ENCODE data around the gene UBIAD1. TPM values are rescaled to one million over a fixed set of nuclear protein-coding genes. Genes with fewer than 3 reads are reported as not detected.
A peak's percentile ranks its signal among the peaks of the same experiment; 100 is the strongest.

The UBIAD1 gene
- total RNA-seq, 1 experiment from 2014 or later: 15.9 TPM

GRCh38 chr1:11311816-11312755, 39.1 kb downstream of the UBIAD1 start:
- no peak for DNase-seq (ENCODE audit: low spot score)

GRCh38 chr1:11314959-11315358, 42.0 kb downstream of the UBIAD1 start:
- DNase-seq (ENCODE audit: low spot score): no peak

- no peak for DNase-seq (ENCODE audit: low spot score)
These were observed 43.7 kb downstream of the UBIAD1 start for GRCh38 chr1:11316701-11317100.

GRCh38 chr1:11318982-11319381, 46.0 kb downstream of the UBIAD1 start:
- no peak for DNase-seq (ENCODE audit: low spot score)

GRCh38 chr1:11320153-11320936, 47.3 kb downstream of the UBIAD1 start:
- DNase-seq (ENCODE audit: low spot score): no peak

- DNase-seq (ENCODE audit: low spot score): no peak
These were observed 48.9 kb downstream of the UBIAD1 start for GRCh38 chr1:11321656-11322491.

DNA sequence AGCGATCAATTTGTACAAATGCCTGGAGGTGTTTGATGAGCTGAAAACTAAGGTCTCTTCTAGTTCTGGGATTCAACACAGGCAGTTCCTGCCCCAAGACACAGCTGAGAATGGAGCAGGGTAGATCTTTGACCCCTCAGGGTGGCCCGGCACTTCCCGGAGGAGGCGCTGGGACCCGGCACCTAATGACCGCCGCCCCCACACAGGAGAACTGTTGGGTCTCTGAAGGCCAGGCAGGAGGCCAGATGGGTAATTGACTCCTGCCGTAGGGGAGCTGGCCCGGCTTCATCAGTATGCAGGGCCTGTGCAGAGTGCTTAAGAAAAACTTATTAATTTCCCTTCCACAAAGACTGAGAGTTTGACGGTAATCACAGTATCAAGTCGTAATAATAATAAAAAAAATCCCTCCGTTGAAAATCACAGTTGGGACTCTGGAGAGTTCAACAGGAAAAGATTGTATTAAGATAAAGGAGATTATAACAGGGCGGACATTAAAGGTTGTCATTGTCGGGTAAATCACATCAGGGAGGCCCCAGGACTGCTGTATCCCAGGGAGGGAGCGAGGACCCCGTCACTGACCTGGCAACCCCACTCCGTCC, 51.7 kb downstream of the UBIAD1 start:
- no peak for DNase-seq (ENCODE audit: low spot score)

DNA sequence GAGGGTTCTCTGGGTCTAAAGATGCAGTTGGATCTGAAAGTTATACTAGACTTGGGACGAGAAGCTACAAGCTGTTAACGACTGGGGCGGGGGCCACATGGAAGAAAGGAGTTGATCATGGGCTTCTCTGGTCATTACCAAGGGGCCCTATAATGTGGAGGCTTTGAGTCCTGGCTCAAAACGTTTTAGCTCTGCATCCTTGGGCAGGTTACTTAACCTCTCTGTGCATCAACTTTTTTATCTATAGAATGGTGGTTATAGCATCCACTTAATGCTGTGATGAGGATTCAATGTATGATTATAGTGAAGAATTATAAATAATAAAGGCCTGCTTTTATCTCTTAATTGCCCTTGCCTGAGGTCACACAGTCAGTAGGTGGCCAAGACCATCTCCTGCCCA, 53.1 kb downstream of the UBIAD1 start:
- DNase-seq (ENCODE audit: low spot score): no peak

DNA sequence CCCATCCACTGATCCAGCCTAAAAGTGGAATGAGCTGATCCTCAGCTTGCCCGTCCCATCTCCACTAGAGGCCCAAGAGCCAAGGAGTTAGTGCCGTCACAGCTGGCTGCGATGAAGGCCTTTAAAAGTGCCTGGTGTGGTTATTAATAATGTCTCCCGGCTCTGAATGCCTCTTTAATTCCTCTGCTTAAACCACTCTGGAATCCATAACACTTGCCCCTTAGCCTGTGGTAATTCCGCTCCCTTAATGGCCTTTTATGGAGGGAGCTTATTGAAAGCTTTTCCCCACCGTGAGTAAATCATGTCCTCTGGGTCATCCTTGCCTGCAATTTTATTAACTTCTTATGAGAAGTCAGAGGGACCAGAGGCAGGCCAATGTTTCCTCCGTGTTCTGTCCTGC, 55.4 kb downstream of the UBIAD1 start:
- no peak for DNase-seq (ENCODE audit: low spot score)

DNA sequence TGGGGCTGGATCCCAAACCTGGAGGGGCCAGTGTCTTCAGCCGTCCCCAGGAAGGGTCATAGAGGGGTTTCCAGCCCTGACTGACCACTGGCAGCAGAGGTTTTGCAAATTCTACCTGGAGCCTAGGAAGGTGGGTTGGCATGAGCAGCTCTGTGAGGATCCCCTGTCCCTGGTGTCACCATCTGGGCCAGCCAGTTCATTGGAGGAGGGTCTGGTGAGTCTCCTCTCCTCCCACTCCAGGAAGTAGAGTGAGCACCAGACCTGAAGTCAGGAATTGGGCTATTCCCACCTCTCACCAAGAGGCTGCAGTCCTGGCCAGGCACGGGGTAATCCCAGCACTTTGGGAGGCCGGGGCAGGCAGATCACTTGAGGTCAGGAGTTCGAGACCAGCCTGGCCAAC, 57.4 kb downstream of the UBIAD1 start:
- no peak for DNase-seq (ENCODE audit: low spot score)

- no peak for DNase-seq (ENCODE audit: low spot score)
These were observed 58.3 kb downstream of the UBIAD1 start for GRCh38 chr1:11331036-11331944.

- DNase-seq (ENCODE audit: low spot score): no peak
These were observed 59.0 kb downstream of the UBIAD1 start for GRCh38 chr1:11331945-11332546.

- DNase-seq (ENCODE audit: low spot score): no peak
These were observed 60.6 kb downstream of the UBIAD1 start for GRCh38 chr1:11333631-11334030.

GRCh38 chr1:11334261-11334804, 61.3 kb downstream of the UBIAD1 start:
- no peak for DNase-seq (ENCODE audit: low spot score)

- DNase-seq (ENCODE audit: low spot score): no peak
These were observed 61.8 kb downstream of the UBIAD1 start for GRCh38 chr1:11334821-11335220.

GRCh38 chr1:11335417-11336056, 62.5 kb downstream of the UBIAD1 start:
- DNase-seq (ENCODE audit: low spot score): no peak

- peak; percentile 54 for DNase-seq (ENCODE audit: low spot score)
These were observed 64.6 kb downstream of the UBIAD1 start for GRCh38 chr1:11337580-11338073.

All from HT-29 (cell line).